COLO829 (cell line): ENCODE results near the gene LRMDA.

Experiments used
- DNase-seq: peaks from one replicate; pipeline ENCODE4 v3.0.0; 2012; ENCODE audit warnings: low spot score

Gene LRMDA

DNA sequence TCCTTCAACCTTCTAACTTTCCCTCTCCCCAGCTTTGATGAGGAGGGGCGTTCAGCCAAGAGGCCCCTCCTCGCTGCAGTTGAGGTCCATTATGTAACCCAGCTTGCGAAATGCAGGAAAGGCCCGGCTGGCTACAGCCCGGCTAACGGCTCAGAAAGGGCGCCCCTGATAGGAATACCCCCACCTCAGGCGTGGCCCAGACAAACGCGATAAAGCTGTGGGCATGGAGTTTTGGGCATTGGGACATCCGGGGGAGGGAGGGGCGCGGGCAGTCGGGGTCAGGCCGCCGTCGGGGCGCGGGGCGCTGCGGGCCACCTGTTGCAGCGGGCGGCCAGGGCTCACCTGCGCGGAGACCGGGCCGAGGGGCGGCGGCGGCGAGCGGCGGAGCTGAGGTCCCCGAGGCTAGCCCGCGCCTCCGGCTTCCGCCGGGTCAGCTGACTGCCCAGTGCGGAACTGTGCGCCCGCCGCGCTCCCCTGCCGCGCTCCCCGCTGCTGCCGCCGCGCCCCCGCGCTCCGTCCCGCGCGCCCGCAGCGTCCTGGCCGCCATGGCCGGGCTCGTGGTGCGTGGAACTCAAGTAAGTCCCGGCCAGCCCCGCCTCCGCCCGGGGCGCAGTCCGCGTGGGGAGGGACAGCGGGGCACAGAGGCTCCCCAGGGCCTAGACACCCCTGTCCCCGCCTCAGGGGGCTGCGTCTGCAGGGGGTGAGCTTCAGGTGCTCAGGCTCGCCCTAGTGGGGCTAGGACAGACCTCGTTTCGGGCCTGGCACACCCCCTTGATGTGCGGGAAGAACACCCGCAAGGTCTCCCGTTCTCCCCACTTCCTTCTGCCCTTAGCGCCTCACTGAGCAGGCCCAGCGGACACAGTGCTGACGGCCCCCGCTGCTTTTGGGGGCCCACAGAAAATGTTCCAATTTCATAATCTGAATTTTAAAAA, at the start of gene LRMDA:
LRMDA (plus strand) TSS at position 445 of the 932 bp plus-strand sequence.
- no peak for DNase-seq

DNA sequence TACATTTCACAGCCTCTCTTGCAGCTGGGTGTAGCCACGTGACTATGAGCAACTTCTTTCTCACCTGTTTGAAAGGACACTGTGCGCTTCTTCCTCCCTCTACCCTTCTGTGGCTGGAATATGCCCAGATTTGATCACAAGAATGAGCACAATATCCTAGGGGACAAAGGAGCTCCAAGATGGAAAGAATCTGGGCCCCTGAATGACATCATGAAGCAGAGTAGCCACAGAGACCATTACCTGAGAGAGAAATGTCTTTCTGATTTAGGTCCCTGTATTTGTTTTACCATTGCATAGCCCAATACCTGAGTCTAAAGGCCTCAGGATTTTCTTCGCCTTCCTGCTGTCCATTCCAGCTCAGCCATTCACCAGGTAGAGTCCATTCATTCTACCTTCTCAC, 45.3 kb upstream of the LRMDA start:
- DNase-seq = no peak

DNA sequence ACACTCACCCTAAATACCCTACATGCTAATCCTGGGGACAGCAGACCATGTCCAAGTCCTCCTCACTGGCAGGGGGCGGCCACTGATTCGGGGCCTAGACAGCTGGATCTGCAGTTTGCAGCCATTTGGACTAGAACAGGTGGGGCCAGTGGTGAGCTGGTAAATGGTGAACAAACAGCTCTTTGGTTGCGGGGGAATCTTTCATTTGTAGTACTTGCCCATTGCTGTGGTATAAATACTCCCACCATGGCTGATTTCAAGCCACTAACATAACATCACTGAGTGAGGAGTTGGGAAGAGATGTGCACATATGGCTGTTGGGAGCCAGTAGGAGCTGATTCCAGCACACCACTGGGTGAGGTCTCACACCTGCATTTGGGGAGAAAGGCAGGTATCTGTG, 43.3 kb upstream of the LRMDA start:
- no peak for DNase-seq

DNA sequence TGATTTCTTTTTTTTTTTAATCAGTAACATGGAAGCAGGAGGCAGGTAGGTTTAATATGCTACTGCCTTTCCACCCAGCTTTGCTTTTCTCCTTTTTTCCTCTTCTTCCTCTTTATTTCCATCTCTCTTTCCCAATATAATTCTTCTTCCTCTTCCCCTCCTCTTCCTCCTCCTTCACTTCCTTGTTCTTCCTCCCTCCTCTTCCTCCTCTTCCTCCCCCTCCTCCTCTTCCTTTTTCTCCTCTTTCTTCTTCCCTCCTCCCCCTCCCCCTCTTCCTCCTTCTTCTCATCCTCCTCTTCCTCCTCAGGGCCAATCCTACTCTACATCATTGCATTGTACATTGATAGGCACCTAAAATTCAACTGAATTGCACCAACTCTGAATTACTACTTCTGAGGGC, 41.2 kb upstream of the LRMDA start:
- DNase-seq = no peak

DNA sequence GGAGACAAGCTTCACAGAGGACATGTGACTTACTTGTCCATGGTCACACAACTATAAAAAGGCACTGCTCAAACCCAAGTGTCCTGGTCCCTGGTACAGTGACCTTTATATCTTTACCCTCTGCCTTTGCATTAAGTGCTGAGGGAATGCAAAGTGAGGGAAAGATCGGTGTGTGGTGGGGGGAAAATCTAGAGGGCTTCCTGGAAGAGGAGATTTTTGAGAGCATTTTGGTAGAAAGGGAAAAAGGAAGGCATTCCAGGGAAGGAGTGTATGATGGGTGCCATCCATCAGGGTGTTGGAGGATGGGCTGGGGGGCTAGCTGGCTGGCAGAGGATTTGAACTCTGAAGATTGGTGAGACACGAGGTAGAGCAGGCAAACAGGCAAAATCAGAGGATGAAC, 39.2 kb upstream of the LRMDA start:
- no peak for DNase-seq

DNA sequence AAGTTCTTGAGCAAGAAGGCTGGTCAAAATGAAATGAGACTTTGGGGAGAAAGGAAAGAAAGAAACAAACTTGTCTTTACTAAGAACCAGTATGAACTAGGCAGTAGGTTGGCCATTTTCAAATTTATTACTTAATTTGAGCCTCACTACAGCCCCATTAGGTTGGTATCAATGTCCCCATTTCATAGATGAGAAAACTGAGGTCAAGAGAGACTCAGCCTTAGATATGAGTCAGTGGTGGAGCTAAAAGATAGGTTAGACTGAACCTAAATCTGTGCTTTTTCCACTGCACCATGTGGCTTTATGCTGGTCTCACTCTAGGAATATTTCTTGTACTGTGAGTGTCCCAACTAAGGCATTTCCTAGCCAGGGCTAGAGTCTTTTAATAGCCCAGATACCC, 38.7 kb upstream of the LRMDA start:
- DNase-seq = no peak

DNA sequence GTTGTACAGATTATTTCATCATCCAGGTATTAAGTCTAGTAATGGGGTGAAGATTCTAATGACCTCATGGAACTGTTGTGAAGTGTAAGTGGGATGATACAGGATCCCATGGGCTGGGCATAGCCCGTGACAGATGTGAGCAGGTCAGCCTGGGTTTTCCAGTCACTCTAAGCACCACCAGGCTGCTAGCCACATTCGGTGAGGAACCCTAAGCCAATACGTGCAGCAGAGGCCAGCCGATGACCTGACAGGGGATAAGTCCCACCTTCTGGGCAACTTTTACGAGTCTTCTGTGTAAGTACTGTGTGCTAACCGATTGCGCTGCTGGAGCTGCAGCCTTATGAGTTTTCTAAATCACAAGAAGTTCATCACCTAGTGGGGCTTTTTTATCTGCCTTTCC, 37.2 kb upstream of the LRMDA start:
- no peak for DNase-seq

DNA sequence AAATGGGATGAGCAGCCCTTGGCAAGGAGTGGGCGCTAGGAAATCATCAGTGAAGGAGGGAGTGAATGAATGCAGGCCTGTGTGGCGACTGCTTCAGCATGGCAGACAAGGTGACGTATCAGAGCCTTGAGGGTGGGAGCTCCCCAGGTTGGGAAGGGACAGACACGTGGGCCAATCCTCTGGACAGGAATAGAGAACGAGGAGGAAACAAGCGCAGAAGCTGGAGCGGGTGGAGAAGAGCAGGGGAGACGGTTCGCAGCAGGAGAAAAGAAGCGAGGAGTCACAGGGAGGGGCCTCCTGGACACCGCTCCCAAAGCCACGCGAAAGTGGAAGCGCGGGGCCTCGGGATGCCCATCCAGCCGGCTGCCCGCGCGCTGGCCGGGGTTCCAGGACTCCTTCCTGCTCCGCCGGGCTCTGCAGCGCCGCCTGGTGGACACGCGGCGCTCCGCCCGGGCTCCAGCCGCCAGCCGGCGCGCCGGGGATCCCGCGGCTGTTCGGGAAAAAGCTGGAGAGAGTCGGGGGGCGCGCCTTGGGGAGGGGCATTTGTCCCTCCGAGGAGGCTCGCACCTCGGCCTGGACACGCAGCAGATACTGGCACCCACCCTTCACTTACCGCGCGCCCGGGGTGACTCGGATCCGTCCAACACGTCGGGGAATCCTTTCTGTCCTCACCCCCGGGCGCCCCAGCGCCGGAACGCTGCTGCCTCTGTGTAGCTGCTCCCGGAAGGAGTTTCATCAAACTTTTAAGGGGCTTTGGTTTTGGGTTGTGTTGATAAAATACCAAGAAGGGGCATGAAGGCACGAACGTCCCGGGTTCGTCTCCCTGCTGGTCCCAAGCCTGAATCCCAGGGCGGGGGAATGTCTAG, 36.1 kb upstream of the LRMDA start:
- no peak for DNase-seq

DNA sequence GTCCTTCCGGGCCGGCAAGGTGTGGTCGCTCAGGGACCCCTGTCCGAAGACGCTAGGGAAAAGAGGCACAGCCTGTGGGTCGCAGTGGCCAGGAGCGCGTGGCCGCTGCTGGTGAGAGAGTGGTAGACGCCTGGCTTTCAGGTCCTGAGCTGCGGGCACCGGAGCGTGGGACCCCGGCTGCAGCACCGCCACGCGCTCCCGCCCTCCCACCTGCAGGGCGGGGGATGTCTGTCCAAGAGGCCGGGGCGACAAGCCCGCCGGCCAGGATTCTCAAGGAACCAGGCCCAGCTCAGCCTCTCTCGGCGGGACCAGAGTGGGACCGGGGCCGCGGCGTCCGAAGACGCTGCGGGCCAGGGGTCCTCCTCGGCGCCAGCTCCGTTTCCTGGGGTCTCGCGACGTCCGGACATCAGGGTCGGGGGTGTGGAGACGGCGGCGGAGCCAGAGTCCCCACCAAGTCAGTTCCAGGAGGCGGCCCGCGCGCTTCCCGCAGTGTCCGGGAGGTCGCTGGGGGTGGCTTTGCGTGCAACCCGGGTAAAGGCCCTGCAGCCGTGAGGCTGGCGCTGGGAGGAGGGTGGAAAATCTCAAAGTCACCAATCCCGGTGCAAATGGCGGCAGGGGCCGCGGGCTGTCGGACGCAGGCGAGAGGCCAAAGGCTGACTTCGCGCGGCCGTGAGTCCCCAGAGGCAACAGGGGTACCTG, 35.3 kb upstream of the LRMDA start:
- DNase-seq = no peak

DNA sequence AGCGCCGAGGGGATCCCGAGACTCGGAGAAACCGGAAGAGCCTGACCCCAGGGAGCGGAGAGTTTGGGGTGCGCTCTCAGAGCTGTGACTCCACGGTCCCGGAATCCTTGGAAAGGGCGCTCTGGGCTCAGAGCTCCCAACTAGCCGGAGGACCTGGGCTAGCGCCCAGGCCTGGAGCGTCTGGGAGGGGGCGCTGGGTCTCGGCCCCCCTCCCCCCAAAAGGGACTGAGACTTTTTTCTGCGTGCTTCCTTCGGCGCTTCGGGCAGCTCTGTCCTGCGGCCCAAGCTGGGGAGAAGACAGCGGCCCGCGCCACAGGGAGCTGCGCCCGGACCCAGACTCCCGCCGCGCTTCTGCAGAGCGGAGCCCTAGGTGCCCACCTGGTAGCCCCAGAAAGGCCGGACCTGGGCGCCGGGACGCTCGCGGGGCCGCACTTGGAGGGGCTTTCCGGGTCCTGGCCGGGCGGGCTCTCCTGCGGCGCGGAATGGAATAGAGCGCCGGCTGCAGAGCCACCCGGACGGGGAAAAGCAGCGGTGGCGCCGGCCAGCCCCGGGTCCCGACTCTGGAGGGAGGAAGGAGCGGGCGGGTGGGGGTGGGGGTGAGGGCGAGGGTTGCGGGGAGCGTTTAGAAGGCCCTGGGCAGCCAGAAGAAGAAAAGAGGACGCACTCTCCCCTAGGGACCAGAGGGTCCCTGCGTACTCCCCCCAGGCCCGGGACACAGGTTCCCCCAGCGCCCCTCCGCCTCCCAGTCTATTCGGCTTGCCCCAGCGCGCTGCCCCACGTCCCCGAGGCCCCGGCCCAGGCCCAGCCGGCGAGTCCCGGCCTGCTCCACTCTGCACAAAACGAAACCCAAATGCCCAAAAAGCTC, 34.6 kb upstream of the LRMDA start:
- DNase-seq = no peak

DNA sequence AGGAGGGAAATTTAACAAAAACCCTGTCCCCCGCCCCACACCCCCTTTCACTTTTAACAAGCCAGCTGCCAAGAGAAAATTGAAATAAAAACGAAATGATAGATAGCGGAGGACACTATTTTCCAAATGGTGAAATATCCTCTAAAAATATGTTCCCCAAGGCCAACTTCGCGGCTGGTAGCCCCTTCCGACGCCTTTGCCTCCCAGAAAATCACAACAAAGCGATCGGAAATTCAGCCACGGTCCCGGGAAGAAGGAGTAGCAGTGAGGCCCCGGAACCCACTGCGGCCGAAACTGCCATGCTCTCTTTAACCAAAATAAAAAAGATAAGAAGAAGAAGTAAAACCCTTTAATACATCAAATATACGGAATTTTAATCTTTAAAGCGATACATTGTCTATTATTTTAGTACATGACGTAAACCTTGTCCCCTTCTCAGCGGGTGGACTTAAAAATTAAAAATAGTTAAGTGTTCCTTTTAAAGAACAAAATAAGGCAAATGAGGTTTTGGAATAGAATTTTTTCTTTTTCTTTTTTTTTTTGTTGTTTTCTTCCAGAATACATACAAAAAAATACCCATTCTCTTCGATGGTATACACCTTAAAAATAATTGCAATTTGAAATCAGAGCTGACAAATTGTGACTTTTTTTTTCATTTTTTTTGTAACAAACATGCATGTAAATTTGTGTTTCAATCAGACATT, 33.8 kb upstream of the LRMDA start:
- no peak for DNase-seq

DNA sequence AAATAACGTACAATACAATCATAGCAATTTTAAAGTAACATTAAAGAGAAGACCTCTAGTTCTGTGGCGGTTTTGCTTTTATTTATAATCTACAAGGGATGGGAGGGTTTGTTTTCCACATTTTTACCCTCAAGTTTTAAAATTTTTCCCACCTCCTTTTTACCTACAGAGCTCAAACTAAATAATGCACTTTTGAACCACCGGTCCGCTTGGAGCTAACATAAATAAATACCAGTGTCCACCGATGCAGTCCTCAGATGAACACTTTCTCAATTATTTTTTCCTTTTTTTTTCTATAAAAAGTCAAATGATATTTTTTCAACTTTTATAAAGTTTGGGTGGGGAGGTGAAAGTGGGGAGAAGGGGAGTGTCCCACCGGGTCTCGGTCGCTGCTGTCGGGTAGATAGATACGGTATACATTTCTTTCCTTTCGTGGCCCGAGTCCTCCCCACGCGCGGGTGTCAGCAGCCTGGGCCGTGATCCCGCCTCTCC, 33.2 kb upstream of the LRMDA start:
- no peak for DNase-seq

DNA sequence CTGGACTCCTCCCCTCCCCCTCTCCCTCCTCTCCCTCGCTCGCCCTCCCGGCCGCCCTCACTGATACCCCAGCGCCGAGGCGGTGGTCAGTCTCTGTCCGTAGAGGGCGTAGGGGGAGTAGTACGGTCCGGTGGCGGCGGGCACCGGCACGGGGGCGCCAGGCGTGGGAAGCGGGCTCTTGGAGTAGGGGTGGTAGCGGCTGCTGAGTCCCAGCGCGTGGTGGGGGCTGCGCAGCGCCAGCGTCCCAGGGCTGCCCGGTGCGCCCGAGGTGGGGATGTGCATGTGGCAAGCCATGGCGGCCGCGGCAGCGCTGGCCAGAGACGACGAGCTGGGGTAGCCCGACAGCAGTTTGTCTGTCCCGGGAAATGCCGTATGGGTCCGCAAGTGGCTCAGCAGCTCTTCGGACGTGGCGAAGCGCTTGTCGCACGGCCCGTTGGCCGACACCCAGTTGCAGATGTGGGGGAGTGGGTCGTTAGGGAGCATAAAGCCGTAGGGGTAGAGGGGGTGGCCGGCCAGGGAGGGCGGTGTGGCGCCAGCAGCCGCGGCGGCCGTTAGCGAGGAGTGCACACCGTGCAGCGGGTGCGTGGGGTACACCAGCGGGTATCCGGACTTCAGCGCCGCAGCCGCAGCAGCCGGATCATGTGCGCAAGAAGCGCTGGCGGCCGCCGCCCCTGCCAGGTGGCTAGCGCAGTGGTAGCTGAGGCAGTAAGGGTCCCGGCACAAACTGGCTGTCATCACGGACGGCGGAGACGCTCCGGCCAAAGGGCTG, 32.5 kb upstream of the LRMDA start:
- no peak for DNase-seq

DNA sequence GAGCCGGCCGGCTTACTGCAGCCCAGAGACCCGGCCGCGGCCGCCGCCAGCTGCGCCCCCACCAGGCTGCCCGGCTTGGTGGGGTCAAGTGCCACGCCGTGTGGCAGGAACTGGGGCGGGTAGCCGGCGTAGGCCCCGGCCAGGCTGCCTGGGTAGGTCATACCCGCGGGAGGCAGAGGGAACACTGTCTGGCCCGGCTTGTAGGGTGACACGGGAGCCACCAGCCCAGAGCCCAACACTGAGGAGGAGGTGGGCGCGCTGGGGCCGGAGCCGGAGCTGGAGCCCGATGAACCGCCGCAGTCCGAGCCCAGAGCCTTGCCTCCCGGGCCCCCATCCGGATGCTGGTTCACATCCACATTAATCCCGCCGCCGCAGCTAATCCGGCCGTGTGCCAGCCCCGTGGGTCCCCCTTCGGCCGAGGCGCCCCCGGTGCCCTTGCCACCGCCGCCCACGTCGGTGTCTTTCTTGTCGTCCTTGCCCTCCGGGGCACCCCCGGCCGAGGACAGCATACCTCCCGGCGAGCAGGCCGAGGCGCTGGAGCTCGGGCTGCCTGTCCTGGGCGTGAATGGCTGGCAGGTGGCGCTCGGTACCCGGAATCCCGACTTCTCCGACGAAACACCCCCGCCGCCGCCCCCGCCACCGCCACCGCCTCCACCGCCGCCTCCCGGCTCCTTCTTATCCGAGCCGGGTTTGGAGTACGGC, 31.8 kb upstream of the LRMDA start:
- DNase-seq = peak; percentile 35

DNA sequence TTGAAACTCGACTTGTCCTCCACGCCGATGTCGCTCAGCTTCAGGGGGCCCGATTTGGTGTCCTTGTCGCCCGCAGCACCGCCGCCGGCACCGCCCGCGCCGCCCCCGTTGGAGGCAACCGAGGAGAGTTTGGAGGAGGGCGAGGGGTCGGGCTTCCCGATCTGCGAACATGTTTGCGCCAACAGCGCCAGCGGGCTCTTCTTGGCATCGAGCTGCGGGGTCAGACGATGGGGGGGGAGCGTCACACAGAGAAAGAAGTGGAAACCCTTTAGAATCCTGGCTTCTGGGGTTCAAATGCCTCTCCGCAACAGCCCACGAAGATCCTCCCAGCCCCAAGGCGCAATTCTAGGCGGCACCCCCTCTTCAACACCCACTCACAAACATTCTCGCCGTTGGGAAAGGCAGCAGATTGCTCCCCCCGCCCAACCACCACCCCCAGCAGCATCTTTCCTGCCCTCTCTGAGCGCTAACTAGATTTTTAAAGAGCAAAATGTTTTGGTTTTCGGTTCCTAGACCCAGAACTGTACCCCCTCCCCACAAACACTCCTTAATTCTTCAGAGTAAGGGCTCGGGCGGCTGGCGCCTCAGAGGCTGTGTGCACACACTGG, 31.2 kb upstream of the LRMDA start:
- no peak for DNase-seq

DNA sequence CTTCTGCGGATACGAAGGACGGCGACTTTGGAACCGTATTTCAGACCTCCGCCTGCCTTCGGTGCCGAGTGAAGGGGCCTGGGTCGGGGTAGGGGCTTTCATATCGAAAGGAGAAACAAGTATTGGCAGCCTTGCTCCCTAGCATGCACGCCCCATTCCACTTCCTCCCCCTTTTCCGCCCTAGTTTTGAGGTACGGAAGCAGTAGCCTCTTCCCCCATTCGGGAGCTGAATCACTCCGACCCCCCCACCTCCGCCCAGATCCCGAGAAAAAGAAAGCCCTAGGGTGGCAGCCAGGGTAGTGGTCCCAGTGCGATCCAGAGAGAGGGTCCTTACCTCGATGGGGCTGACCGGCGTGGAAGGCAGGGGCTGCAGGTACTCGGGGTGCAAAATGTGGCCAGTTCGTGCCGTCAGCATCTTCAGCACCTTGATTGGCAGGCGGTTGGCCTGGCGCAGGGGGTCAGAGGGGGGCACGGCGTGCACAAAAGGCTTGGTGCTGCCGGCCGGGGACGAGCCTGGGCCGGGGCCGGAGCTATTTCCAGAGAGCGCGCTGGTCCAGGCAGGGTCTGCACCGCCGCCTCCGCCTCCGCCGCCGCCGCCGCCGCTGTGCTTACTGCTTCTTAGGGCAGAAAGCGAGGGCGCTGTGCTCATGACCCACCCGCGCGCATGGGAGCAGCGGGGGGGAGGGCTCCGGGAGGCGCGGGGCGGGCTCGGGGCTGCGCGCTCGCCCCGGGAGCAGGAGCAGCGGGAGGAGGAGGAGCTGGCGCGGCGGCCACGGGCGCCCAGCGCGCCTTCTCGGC, 30.5 kb upstream of the LRMDA start:
- peak; percentile 21 for DNase-seq

DNA sequence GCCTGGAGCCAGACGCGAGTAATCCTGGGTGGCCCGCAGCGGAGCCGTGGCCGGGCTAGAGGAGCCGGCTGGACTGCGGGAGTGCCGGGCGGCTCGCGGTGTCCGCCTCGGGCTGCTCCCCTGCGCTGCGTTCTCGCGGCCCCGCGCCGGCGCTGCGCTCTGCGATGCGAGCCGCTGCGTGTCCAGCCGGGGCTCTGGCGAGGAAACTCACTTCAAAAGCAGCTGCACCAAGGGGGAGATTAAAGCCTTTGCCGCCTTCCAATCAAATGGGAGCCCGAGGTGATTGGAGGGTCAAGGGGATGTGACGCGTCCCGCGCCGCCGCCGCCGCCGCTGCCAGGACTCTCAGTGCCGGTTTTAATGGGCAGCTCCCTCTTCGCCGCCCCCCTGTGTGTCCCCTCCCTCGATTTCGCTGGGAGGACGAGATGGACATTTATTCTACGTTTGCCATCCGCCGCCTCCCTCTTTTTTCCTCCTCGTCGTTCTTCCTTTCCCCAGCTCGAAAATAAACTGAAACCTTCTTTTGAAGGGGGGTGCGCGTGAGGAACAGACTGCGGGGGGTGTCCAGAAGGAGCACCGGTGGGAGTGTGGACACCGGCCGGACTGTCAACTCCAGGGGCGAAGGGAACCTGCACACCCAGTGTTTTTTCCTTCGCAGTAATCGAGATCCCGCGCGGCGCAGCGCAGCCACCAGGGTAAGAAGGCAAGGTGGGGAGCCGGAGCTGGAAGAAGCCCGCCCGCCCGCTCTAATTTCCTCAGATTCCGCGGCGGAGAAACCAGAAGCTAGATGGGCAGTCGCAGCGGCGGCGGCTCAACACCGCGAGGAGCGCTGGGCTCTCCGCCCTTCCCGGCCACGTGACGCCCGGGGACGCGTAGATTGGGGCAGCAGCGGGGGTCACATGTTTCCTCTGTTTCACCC, 29.6 kb upstream of the LRMDA start, which contains the start of gene ZNF503:
ZNF503 (minus strand) TSS at position 196 of the 917 bp plus-strand sequence. CDS start 345 bp downstream, outside the sequence.
- peak; percentile 84 for DNase-seq
